ENCODE measurements around the gene OR2A7.
"Not testable (repeated sequence)": the region's sequence is repeated elsewhere in the genome, so short reads cannot be mapped to it uniquely, and the experiment has no call there.

OR2A7 gene

GRCh38 chr7:144247674-144248330 lies 16.8 kb downstream of the OR2A7 start:
- not testable (repeated sequence) for DNase-seq

DNA sequence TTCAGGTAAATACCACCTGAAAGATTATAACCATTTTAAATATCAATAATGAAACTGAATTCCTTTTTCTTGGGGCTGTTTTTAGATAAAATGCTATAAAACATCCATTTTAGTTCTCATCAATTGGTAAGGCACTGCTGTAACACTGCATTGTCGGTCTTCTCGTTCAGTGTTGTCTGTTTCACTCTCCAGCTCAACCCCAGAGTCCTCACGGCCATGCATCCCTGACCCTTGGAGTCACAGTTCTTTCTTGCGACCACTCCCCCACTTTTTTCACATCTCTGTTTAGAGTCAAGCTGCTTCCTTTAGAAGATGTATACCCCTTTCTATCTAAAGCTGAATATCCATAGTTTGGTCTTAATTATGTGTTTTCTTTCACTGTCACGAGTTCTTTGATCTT lies 17.6 kb downstream of the OR2A7 start:
- DNase-seq: not testable (repeated sequence)

DNA sequence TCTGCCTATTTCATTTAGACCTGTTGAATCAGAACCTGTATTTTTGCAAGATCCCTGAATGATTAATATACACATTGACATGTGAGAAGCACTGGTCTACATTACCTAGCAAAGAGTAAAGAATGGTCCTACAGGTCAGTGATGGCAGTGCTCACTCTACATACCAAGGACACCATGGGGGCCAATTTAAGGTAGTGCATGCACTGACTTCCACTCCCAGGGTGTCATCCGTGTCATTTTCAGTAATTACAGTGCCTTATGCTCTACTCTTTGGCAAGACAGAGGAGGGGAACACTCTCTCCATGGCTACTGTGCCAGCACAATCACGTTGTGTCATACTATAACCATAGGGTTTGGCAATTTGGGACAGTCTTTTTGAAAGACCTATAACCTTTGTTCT lies 19.2 kb downstream of the OR2A7 start:
- not testable (repeated sequence) for DNase-seq

DNA sequence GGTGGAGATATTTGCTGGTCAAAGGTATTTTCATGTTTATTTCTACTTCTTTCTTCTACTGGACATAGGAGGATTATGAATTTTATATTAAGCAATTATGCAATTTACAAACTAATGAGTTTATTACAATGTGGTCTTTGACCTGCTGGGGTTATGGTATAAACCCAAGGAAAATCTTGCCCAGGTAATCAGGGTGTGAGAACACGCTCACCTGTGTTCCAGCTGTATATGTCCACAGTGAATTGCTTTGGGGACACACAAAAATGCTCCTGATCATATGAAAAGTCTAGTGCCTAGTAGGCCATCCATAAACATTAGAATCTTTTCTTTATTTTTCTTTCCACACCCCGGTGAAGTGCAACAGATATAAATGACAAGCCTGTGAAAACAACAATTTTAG lies 25.2 kb downstream of the OR2A7 start, which contains the start of gene OR2A42:
Gene OR2A42, minus strand, starts transcription at position 241 of the 400 bp plus-strand sequence. CDS start 6,762 bp downstream, outside the sequence.
- DNase-seq: not testable (repeated sequence)

- not testable (repeated sequence) for DNase-seq
Measured at GRCh38 chr7:144238530-144239082, 26.0 kb downstream of the OR2A7 start.

- not testable (repeated sequence) for DNase-seq
Measured at GRCh38 chr7:144233039-144233438, 31.6 kb downstream of the OR2A7 start.

DNA sequence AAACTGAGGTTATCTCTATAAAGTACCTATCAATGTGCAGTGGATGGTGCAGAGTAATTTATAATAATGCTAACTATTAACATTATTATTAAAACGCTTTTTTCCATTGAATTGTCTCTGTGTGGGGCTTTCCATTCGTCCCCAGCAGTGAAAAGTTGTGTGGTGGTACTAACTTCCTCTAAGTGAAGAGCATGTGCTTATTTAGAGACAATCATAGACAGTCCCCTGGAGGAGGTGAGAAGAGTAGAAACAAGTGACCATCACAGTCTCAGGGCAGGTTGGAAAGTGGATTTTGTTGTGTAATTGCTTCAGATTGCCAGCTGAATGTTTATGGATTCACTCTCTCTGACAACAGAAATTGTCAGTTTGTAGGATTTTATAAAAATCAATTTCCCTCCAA lies 33.6 kb downstream of the OR2A7 start:
- not testable (repeated sequence) for DNase-seq

- DNase-seq: not testable (repeated sequence)
Measured at GRCh38 chr7:144228810-144229209, 35.8 kb downstream of the OR2A7 start.

- DNase-seq: not testable (repeated sequence)
Measured at GRCh38 chr7:144226866-144227265, 37.7 kb downstream of the OR2A7 start.

GRCh38 chr7:144223675-144224074 lies 40.9 kb downstream of the OR2A7 start:
- DNase-seq: not testable (repeated sequence)

GRCh38 chr7:144220531-144220930 lies 44.1 kb downstream of the OR2A7 start:
- DNase-seq: not testable (repeated sequence)

DNA sequence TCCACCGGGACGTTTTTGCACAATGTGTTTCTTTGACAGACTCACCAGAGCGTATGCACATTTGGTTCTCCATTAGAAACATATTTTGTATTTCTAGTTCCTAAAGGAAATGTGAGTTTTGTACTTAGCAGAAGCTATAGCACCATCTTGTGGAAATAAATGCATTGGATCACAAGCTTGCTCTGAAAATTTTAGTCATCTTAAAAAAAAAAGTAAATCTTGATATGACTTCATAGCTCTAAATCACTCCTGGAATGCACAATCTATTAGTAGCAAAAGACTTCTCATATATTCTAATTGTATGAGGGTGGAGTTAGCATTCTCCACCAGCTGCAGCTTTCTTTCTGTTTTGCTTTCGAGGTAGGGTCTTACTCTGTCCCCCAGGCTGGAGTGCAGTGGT lies 45.4 kb downstream of the OR2A7 start:
- not testable (repeated sequence) for DNase-seq

GRCh38 chr7:144218581-144218980 lies 46.0 kb downstream of the OR2A7 start:
- not testable (repeated sequence) for DNase-seq

- not testable (repeated sequence) for DNase-seq
Measured at GRCh38 chr7:144217200-144217599, 47.4 kb downstream of the OR2A7 start.

Data from DMS79 treated with DMSO at 0.1 percent for 48 hours (cell line).